PC-3 (cell line): ENCODE data around the gene SMNDC1. TPM values are rescaled to one million over a fixed set of nuclear protein-coding genes. Genes with fewer than 3 reads are reported as not detected.
"Not testable (repeated sequence)": the region's sequence is repeated elsewhere in the genome, so short reads cannot be mapped to it uniquely, and the experiment has no call there.

Experiments
- ATAC-seq: fragments of 200-7000 bp; cut with Tn5 transposase; 2 replicates; pipeline ENCODE4 v1.9.1; 2020; ENCODE audit warnings: mild to moderate bottlenecking, moderate library complexity
- BruUV-seq: library from RNA; stranded (reverse); fragments of 400-500 nt; replicated peaks from 2 replicates; lab custom pipeline; 2021; lab: Mats Ljungman, UMichigan
- CTCF ChIA-PET: fragments of 300-600 bp; sonication (Branson Sonifier 250); formaldehyde crosslinking; loops from one replicate; lab custom pipeline; 2022; ENCODE audit warnings: antibody characterized with exemption; lab: Charles Lee
- POLR2A ChIA-PET: fragments of 300-600 bp; sonication (Branson Sonifier 250); formaldehyde crosslinking; loops from one replicate; lab custom pipeline; 2022; ENCODE audit warnings: antibody characterized with exemption; ENCODE audit not compliant: unreplicated experiment; lab: Charles Lee
- DNase-seq: peaks from one replicate; pipeline ENCODE4 v3.0.0-alpha.2; 2015
- H2AFZ ChIP-seq: fragments of 300-600 bp; sonication (generic); 2 replicates; pipeline ENCODE4 v1.6.0; 2016; ENCODE audit warnings: antibody characterized with exemption, low read length
- H3F3A ChIP-seq: fragments of 300-600 bp; sonication (generic); one replicate; pipeline ENCODE4 v1.6.0; 2017; ENCODE audit warnings: antibody characterized with exemption, low read length, control low read depth, mild to moderate bottlenecking; ENCODE audit not compliant: unreplicated experiment
- H3K27ac ChIP-seq: fragments of 300-600 bp; sonication (generic); 2 replicates; pipeline ENCODE4 v1.5.1; 2016; ENCODE audit warnings: mild to moderate bottlenecking, low read length
- H3K27me3 ChIP-seq: fragments of 300-600 bp; sonication (generic); 2 replicates; pipeline ENCODE4 v1.6.1; 2016; ENCODE audit warnings: low read length, mixed read lengths
- H3K36me3 ChIP-seq: fragments of 300-600 bp; sonication (generic); 2 replicates; pipeline ENCODE4 v1.6.1; 2016; ENCODE audit warnings: low read depth, mixed run types, low read length, mixed read lengths
- H3K4me1 ChIP-seq: fragments of 300-600 bp; sonication (generic); 2 replicates; pipeline ENCODE4 v1.5.1; 2016; ENCODE audit warnings: low read length; ENCODE audit not compliant: insufficient read depth
- H3K4me2 ChIP-seq: fragments of 300-600 bp; sonication (generic); 2 replicates; pipeline ENCODE4 v1.6.0; 2016; ENCODE audit warnings: low read length
- H3K4me3 ChIP-seq: fragments of 300-600 bp; sonication (generic); 2 replicates; pipeline ENCODE4 v1.5.1; 2016; ENCODE audit warnings: mild to moderate bottlenecking, low read length, mixed read lengths
- H3K79me2 ChIP-seq: fragments of 300-600 bp; sonication (generic); 2 replicates; pipeline ENCODE4 v1.6.1; 2017; ENCODE audit warnings: low read length, mixed read lengths
- H3K9ac ChIP-seq: fragments of 300-600 bp; sonication (generic); 2 replicates; pipeline ENCODE4 v1.6.0; 2016; ENCODE audit warnings: mild to moderate bottlenecking, low read length
- H3K9me2 ChIP-seq: fragments of 300-600 bp; sonication (generic); replicated peaks from 2 replicates; pipeline ENCODE4 v1.6.1; 2016; ENCODE audit warnings: mixed run types, low read length, mixed read lengths
- H3K9me3 ChIP-seq: fragments of 300-600 bp; sonication (generic); 2 replicates; pipeline ENCODE4 v1.6.1; 2016; ENCODE audit warnings: low read length, mixed read lengths
- H4K20me1 ChIP-seq: fragments of 300-600 bp; sonication (generic); 2 replicates; pipeline ENCODE4 v1.6.1; 2016; ENCODE audit warnings: low read length, mixed read lengths
- EZH2 ChIP-seq: fragments of 300-600 bp; sonication (generic); IDR thresholded peaks from one replicate; pipeline ENCODE4 v1.6.1; 2017; ENCODE audit warnings: antibody characterized with exemption, mild to moderate bottlenecking, low read length; ENCODE audit not compliant: unreplicated experiment
- intact Hi-C: fragments of 100-400 bp; cut with micrococcal nuclease; formaldehyde crosslinking; loops from 2 replicates; pipeline ENCODE4 v1.9.0; 2023
- total RNA-seq: library from RNA; depleted of rRNA; stranded (reverse); fragments of >200 nt; gene quantifications from 2 replicates; pipeline ENCODE4 v1.2.3, GENCODE V29; 2014

Gene SMNDC1
- total RNA-seq, 1 experiment from 2014 or later, result 16.3 TPM

GRCh38 chr10:110252151-110252550, 52.6 kb downstream of the SMNDC1 start:
- Histone ChIP-seq H3K9me3 (no peaks in the 10 kb centered on the region), H3K27me3 (no peaks in the 10 kb centered on the region), H3K9ac (no peak overlapping the region), H3K36me3 (no peaks in the 10 kb centered on the region), H3K79me2 (no peaks in the 10 kb centered on the region), H3F3A (no peaks in the 10 kb centered on the region), H2AFZ (no peak overlapping the region), H3K4me2 (no peak overlapping the region), H3K4me1 (0 out of 2 replicates have a peak, but pooled peaks cover 3% of the 10 kb centered on the region), H4K20me1 (no peaks in the 10 kb centered on the region), H3K27ac (no peak overlapping the region), H3K9me2 (no peaks in the 10 kb centered on the region), H3K4me3 (no peak overlapping the region)
- no TSS peak for BruUV-seq
- intact Hi-C loops, result no loop called here
- ATAC-seq (no peak), DNase-seq (no peak)
- POLR2A ChIA-PET, result interaction anchor here (0.6 kb wide), 1 partner anchor 20 kb away, joined by 7 read pairs; no protein-coding TSS in a partner anchor
- no peak for TF ChIP-seq EZH2
- CTCF ChIA-PET, result no interaction called here

GRCh38 chr10:110251392-110251791, 53.3 kb downstream of the SMNDC1 start:
- H3K4me2 ChIP-seq, H2AFZ ChIP-seq, H3K27me3 ChIP-seq, H3K9me2 ChIP-seq, H3K4me1 ChIP-seq, BruUV-seq, H3K4me3 ChIP-seq, H3K9me3 ChIP-seq, CTCF ChIA-PET, H3K79me2 ChIP-seq, DNase-seq, intact Hi-C loops, H3K27ac ChIP-seq, H3K36me3 ChIP-seq, H3F3A ChIP-seq, H3K9ac ChIP-seq, ATAC-seq, H4K20me1 ChIP-seq: not testable (repeated sequence)
- POLR2A ChIA-PET, result interaction anchor here (0.6 kb wide), 1 partner anchor 668 kb away, joined by 6 read pairs; the partner anchor contains the start of genes BBIP1 and SHOC2

DNA sequence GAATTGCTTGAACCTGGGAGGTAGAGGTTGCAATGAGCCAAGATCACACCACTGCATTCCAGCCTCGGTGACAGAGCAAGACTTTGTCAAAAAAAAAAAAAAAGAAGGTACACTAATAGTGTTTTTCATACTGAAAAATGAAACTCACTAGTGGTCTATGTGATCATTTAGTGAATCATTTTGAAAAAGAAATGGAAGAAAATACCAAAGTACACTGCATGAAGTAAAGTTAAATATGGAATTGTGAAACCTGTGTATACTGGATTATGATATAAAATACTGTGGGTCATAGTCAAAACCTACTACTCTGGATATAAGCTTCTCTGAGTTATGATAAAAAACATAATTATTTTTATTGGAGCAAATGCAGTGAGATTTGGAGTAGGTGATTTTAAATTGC, 55.2 kb downstream of the SMNDC1 start:
- H3K9me2 ChIP-seq, H3K4me1 ChIP-seq, ATAC-seq, H2AFZ ChIP-seq, H3K4me2 ChIP-seq, H3K79me2 ChIP-seq, CTCF ChIA-PET, H4K20me1 ChIP-seq, H3K9ac ChIP-seq, H3F3A ChIP-seq, intact Hi-C loops, H3K9me3 ChIP-seq, BruUV-seq, H3K4me3 ChIP-seq, POLR2A ChIA-PET, H3K27ac ChIP-seq, H3K36me3 ChIP-seq, H3K27me3 ChIP-seq, DNase-seq: not testable (repeated sequence)

DNA sequence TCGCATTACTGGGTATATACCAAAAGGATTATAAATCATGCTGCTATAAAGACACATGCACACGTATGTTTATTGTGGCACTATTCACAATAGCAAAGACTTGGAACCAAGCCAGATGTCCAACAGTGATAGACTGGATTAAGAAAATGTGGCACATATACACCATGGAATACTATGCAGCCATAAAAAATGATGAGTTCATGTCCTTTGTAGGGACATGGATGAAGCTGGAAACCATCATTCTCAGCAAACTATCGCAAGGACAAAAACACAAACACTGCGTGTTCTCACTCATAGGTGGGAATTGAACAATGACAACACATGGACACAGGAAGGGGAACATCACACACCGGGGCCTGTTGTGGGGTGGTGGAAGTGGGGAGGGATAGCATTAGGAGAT, 56.9 kb downstream of the SMNDC1 start:
- H3K9me3 ChIP-seq, BruUV-seq, CTCF ChIA-PET, H3K4me1 ChIP-seq, H3K27me3 ChIP-seq, H3K9ac ChIP-seq, H3K27ac ChIP-seq, POLR2A ChIA-PET, H4K20me1 ChIP-seq, H2AFZ ChIP-seq, H3K4me3 ChIP-seq, H3F3A ChIP-seq, H3K4me2 ChIP-seq, ATAC-seq, H3K36me3 ChIP-seq, H3K79me2 ChIP-seq, DNase-seq, intact Hi-C loops, H3K9me2 ChIP-seq: not testable (repeated sequence)
